C4-2B (cell line): ENCODE data around the gene PIGL.

Source experiments
- CTCF ChIP-seq: fragments of 450-650 bp; conservative IDR thresholded peaks from 2 replicates; pipeline ENCODE4 v1.5.1; 2017; ENCODE audit warnings: mild to moderate bottlenecking
- ZFX ChIP-seq: fragments of 450-650 bp; IDR thresholded peaks from 2 replicates; pipeline ENCODE4 v1.6.1; 2017

- no peak for TF ChIP-seq CTCF
- TF ChIP-seq ZFX, result no peak
Measured at GRCh38 chr17:16272111-16272840, 55.3 kb downstream of the PIGL start.
